ENCODE measurements around the gene PTPRN2.

The PTPRN2 gene

DNA sequence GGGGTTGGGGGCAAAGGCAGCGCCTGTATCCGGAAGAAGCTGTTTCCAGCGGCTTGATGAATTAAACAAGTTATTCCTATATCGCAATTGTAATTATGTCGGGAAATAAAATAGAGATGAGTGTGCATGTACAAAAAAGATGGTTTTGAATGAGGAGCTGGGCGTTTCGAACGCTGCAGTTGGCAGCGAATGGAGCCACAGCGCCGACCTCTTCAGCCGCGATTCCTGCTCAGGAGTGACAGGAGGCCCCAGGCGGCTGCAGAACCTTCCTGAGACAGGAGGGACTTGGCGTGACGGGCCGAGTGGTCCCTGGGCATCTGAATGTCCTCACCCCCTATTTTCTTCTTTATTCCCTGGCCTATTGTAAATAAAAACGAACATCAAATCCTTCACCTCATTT, 1065.9 kb downstream of the PTPRN2 start:
- DNase-seq, result no peak

DNA sequence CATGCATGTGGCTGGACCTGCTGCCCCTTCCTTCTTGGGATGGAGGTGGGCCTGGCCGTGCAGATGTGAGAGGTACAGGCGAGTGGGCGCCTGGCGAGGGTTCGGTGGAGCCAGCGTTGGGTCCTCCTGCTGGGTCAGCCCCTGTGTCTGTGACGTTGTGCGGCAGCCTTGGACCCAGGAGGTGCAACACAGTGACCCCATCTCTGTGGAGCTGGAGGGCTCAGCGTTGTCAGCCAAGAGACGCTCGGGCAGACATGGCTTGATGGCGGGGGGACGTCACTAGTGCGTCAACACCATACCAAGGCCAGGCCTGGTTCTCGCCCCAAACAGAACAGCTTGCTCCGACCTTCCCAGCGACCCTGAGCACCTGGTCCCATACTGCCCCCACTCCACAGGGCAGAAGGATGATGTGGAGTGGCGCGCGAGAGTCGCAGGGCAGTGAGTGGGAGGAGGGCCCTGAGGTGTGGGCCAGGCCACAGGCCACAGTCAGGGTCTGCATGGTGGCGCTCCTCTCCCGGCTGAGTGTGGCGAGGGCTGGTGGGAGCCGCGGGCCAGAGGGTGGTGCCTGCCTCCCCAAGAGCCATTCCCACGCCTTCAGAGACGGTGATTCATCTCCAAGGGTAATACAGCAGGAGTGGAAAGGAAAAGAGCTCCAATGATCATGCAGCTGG, 1066.4 kb downstream of the PTPRN2 start:
- DNase-seq, result no peak

DNA sequence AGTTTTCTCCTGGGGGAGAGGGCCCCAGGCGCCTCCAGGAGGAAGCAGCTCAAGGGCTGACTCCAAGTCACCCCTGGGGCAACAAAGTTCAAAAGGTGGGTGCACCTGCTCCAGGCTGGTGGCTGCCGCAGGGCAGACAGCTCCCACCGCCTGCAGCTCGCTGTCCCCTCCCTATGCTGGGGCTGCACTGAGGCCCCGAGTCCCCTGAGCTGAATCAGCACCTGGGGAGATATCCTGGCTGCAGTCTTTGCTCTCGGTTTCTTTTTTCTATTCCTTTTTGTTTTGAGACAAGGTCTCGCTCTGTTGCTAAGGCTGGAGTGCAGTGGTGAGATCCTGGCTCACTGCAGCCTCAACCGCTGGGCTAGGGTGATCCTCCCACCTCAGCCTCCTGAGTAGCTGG, 1067.4 kb downstream of the PTPRN2 start:
- DNase-seq, result no peak

DNA sequence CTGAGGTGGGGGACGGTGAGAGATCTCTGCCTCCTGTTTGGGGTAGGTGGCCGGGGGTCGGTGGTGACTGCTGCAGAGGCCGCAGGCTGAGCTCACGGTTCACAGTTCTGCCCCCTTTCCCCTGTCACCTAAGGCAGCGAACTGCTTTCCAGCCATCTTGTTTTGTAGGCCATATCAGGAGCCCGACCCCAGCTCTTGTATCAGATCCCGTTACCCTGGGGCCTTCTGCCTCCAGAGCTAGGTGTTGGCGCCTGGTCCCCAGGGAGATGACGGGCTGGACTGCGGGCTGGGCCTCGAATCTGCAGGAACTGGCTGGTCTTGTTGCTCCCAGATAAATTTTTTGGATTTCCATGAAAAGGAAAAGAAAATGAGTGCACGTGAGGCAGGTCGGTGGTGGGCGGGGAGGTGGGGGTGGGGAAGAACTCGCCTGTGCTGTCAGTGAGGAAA, 1067.8 kb downstream of the PTPRN2 start:
- DNase-seq, result no peak

DNA sequence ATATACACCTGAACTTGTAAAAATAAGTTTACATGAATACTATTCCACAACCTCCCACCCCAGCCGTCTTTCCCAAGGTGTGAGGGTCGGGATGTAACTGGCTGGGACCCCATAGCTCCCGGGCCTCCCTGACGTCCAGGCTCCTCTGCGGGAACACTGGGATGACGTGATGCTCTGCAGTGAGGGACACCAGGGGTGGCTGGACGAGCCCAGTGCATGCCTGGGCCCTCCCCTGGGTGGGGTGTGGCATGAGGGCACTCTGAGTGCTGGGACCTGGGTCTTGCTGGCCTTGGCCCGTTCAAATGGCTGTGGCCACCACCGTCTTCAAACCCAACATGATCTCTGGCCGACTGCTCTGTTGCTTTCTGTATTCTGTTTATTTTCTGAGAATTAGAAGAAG, 1068.4 kb downstream of the PTPRN2 start:
- no peak for DNase-seq

DNA sequence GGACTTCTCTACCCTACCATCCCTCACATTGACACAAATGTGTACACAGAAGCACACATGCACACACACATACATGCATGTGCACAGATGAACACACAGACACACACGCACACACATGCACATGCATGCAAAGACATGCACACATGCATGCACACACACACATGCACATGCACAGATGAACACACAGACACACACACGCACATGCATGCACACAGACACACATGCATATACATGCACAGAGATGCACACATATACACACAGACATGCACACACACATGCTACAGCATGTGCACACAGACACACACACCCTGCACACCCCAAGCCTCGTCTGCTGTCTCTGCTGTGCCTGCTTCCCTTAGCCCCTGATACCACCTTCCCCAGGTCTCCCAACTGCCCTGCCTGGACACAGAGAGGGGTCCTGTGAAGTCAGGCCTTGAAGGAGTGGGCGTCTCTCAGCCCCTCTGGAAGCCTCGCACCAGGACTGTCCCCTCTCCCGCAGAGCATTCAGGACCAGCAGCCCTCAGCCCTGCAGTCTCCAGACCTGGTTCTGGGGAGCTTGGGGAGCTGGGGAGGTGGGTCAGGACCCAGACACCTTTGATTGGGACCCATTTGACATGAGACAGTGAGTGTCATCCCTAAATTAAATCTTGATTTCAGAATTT, 1069.0 kb downstream of the PTPRN2 start:
- DNase-seq, result no peak

DNA sequence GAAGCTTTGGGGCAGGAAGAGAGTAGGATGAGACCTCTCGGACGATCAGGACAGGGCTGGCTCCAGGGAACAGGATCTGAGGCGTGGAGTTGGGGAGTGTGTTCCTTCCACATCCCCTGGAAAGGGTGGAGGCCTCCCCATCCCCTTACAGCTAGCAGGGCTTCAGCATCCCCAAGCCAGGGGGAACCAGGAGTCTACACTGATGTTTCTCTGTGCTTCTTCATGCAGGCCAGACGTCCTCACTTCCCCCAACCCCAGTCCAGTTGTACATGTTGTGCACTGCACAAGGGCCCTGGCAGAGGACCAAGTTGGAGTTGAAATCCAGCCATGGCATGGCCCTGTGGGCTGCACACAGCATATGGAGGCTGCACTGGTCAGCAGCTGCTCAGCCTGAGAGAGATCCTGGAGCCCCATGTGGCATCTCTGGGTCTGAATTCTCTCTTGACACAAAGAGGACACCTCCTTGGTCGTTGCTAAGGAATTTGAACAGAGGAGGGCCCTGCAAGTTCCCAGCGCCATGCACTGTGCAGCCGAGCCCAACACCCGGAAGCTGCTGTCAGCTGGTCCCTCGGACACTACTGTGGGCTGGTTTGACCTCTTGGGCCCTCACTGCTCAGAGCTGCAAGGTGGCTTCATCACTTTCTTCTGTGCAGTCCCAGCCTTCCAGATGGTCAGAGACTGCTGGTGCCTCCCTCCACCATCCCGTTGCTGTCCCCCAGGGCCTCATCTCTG, 1069.7 kb downstream of the PTPRN2 start:
- DNase-seq, result no peak

DNA sequence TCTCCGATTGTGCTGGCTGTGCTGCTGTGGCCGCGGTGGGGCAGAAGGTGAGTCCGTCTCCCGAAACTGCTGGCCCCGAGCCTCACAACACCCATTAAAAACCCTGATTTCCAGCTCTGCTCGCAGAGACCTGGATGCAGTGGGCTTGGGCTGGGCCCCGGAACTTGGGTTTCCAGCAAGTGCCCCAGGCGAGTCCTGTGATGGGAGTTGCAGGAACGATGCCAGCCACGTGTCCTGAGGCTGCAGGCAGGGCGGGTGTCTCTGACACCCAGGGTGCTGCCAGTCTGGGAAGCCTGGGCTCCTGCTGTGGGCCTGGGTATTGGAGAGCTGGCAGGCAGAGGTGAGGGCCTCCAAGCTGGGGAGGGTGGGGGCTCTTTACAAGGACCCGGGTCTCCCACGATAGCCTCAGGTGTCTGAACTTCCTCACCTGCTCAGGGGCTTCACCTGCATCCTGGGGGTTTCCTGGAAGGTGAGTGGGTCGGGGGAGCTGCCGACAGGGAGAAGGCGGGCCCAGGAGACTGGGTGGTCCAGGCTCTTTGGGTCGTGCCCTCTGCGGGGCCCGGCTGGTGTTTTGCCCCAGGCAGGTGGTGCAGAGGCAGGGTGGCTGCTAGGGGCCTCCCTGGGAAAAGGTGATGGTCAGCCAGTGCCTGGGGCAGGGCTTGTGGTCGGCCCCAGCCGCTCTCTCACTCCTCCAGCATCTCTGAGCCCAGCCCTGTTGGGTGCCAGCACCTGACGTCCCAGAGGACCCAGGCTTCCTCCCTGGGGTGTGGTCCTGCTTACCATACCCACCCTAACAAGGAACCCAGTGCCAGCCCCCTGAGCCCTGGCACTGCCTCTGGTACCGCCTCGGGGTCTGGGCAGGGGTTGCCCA, 1070.5 kb downstream of the PTPRN2 start:
- DNase-seq, result no peak

DNA sequence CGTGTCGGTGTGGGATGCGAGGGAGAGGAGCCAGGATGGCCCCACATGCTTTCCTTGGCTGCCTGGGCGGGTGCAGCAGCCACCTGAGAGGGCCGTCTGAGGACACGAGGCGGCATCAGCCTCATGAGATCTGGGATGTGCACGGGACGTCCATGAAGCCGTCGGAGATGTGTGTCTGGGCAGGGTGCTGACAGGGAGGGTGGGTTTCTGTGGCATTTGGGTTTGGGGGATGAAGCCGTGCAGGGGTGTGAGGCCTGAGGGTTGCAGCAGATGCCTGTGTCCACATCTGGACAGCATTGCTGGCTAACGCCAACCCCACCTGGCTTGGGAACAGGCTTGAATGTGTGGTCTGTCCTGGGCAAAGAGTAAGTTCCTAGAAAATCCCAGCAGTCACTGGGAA, 1071.3 kb downstream of the PTPRN2 start:
- no peak for DNase-seq

DNA sequence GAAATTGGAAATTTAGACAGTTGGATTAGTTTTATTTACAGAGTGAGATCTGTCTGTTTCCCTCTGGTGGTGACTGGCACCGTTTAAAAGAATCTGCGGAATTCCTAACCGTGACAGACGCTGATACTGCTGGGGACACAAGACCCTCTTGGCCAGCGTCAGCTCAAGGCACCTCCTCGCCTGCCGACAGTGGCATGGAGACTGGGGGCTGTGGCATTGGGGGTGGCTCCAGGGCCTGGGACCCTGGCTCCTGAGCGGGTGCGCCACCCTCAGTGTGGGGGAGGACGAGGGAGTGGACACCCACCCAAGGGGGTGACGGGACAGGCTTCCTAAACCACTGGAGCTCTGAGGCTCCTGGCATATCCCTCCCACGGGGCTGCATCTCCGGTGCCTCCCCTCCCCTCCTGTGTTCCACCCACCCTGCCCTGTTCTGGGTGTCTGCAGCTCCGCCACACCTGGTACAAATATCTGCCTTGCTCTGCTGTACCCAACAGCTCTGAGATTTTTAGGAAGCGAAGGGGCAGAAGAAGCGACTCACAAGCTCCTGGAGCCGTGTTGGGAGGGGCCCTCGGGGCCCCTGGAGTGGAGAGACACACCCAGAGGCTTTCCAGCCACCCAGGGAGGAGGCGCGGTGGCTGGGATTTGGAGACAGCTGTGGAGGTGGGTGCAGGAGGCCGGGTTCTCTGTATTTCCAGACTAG, 1072.1 kb downstream of the PTPRN2 start:
- DNase-seq, result no peak

DNA sequence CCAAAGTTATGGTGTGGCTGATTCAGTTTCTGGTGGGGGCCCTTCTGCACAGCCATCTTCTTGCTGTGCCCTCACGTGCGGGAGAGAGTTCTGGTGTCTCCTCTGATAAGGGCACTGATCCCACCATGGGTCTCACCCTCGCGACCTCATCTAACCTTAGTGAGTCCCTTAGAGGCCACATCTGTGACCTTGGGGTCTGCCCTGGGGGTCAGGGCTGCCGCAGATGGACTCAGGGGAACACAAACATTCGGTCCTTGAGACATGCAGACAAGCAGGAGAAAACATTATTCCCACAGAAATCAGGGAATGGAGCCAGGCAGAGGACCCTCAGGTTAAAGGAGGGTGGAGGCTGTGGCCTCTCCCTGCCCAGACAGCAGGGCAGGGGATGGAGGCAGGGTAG, 1072.9 kb downstream of the PTPRN2 start:
- no peak for DNase-seq

DNA sequence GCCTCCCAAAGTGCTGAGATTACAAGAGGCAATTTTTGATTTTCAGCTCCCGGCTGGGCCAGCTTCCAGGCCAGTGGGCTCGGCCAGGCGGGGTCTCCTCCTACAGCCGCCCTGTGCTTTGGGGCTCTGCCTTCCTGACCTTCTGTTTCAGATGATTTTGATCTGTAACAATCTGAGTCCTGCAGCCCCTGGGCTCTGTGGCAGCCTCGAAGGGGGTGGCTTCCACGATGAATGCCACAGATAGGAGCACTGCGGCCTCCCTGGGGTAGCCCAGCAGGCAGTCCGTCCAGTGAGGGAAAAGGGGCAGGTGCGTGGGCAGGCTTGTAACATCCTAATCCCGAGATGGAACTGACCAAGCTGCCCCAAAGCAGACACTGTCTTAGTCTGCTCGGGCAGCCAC, 1073.3 kb downstream of the PTPRN2 start:
- DNase-seq, result no peak

DNA sequence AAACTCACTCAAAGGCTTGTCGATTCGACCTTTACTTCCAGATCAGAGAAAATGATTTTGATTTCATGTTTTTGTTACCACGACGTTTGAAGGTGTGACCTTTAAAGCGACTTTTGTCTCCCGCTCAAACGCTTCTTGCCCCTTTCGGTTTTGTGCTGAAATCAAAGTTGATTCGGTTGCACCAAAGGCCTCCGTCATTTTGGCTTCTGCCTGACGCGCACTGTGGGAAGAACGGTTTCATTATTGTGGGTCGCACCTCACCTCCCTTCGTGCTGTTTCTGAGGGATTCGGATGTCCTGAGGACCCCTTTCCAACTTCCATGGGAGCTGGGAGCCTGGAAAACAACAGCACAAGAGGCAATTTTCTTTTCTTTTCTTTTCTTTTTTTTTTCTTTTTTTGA, 1073.9 kb downstream of the PTPRN2 start:
- DNase-seq, result no peak

DNA sequence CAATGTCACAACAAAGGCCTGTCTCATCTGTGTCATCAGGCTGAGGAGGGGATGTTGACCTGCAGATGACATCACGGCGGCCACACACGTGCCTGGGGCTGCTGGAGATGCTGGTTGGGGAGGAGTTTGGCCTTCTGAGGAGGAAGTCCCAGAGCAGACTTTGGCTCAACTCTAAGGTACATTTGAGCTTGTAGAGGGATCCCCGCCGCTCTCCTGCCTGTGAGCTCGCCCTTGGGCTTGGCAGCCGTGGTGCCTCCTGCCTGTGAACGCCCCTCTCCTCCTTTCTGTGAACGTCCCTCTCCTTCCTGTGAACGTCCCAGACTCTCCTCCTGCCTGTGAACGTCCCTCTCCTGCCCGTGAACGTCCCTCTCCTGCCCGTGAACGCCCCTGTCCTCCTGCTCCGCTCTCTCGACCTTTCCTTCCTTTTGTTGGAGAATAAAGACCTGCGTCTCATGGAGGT, 1074.4 kb downstream of the PTPRN2 start:
- no peak for DNase-seq

DNA sequence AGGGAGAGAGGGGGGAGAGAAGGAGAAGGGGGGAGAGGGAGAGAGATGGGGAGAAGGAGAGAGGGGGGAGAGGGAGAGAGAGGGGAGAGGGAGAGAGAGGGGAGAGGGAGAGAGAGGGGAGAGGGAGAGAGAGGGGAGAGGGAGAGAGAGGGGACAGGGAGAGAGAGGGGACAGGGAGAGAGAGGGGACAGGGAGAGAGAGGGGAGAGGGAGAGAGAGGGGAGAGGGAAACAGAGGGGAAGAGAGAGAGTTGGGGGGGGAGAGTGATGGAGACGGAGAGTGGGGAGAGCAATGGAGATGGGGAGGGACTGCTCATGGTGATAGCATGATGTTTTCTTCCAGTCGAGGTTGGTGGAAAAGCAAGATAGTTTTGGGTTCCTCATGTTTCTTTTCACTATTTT, 1078.4 kb downstream of the PTPRN2 start:
- no peak for DNase-seq

DNA sequence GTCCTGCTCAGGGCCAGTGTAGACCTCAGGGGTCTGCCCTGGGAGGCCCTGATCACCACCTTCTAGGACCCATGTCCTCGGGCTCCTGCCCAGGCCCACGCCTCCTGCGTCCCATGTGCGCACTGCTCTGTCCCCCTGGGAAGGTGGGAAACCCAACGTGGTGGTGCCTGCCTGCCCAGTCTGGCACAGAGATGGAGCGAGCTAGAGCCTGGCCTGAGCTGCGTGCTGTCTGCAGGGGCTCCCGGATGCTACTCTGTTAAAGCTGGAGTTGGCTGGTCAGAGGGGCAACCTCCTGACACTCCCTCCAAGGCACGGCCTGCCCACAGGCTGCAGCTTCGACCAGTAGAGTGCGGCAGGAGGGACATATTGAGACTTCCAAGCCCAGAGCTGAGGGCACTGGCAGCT, 1079.1 kb downstream of the PTPRN2 start:
- no peak for DNase-seq

DNA sequence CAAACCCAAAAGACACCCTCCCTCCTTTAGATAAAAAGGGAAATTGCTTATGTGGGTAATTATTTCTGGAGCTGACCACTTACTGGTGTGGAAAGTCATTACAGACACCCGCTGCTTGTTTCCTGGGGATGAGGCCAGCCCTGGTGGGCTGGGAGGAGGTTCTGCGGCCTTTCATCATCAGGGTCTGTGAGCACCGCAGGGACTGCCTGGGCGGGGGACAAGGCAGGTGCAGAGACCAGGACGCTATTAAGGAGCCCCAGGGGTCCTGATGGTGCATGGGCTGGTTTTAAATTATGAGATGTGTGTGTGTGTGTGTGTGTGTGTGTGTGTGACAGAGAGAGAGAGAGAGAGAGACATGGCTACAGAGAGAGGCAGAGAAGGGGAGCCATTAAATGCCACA, 1079.6 kb downstream of the PTPRN2 start:
- DNase-seq, result no peak

DNA sequence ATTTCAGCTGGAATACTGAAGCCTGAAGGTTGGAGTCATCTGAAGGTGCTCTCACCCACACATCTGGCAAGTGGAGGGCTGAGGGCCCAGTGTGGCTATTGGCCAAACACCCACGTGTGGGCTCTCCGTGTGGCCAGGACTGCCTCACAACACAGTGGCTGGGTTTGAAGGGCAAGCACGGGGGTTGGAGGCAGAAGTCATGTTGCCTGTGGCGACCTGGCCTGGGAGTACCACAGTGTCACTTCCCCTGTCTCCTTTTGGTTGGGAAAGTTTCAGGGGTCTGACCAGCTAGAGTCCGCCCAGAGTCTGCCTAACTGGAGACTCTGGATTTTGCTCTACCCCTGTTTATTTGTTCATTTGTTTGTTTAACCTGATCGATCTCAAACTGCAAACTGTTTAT, 1081.4 kb downstream of the PTPRN2 start:
- no peak for DNase-seq

DNA sequence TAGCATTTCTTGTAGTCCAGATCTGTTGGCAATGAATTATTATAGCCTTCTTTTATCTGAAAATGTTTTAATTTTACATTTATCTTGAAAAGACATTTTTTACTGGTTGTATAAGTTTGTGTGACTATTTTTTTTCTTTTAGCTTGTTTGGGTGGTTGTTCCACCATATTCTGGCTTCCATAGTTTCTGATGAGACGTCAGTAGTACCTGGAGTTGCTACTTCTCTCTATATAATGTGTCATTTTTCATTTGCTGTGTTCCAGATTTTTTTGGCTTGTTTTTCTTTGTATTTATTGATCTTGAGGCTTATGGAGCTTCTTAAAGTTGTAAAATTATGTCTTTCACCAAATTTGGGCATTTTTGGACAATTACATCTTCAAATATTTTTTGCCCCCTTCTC, 1082.0 kb downstream of the PTPRN2 start:
- no peak for DNase-seq

DNA sequence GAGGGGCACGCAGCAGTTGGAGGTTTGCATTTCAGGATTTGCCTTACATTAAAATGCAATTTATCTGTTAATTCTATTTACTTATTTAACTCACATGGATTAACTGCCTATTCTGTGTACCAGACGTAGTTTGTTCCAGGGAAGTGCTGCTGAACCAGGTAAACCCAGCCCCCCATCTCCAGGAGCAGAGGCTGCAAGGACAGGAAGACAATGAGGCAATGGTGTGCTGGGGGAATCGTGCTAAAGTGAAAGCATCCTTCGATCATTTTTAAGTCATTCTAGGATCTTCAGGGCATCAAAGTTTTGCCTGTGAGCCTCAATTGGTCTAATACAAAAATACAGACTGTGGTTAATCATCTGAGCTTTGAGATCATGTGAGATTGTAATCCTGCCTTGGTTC, 1084.4 kb downstream of the PTPRN2 start:
- DNase-seq, result no peak

DNA sequence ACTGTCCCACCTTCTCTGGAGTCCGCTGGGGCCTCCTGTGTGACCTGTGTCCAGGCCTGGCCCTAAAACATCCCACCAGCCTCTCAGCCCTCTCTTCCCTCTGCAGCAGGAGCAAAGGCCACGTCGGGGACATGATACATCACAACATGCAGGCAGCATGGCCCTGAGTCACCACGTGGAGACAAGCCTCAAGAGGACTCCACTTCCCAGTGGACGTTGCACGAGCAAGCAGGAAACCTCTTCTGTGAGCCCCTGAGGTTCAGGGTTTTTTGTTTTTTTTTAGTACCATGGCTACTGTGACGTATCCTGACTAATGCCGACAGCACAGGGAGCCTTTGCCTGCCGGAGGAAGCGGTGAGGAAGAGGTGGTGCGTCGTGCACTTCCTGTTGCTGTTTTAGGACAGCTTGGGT, 1084.9 kb downstream of the PTPRN2 start:
- DNase-seq, result peak; percentile 70

DNA sequence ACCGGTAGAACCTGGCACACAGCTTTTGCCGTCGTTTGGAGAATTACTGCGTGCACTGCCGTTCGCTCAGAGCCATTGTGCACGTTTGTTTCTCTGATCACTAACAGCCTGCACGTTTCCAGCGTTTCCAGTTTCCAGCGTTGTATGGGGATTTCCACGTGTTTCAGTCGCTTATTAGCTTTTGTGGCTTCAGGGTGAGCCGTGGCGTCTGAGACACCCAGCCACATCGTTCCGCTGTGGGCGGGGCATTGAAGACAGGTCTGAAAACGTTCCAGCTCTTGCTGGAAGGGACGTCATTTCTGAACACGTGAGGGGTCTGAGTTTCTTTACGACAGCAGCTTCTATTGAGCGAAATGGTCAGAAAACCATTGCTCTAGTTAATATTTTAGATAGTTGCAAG, 1086.0 kb downstream of the PTPRN2 start:
- peak; percentile 60 for DNase-seq

Measured in stimulated activated CD4-positive, alpha-beta T cell treated with anti-CD3 and anti-CD28 coated beads, Interleukin-15, amount 100 ng/mL, for 24 hours (primary cell).